Stomach (tissue), 4 donors: ENCODE measurements around the gene BCL2L12.

Experiments used
- CTCF ChIP-seq, 7 experiments: fragments of 450-650 bp in 4 of 7; fragments of 200-600 bp in 3 of 7; sonication (generic) in 3 of 7; IDR thresholded peaks; one replicate each; pipeline ENCODE4 v1.5.1; 2016 to 2019; ENCODE audit warnings: antibody characterized with exemption in 7 of 7, control low read depth in 2 of 7, mild to moderate bottlenecking in 1 of 7
- EP300 ChIP-seq: sonication (generic); formaldehyde crosslinking; IDR thresholded peaks from one replicate; pipeline ENCODE4 v1.6.1; 2017; ENCODE audit warnings: antibody characterized with exemption
- POLR2AphosphoS5 ChIP-seq, 3 donors: sonication (generic); formaldehyde crosslinking; IDR thresholded peaks; one replicate each; pipeline ENCODE4 v1.6.1; 2016; ENCODE audit warnings: antibody characterized with exemption in 3 of 3

DNA sequence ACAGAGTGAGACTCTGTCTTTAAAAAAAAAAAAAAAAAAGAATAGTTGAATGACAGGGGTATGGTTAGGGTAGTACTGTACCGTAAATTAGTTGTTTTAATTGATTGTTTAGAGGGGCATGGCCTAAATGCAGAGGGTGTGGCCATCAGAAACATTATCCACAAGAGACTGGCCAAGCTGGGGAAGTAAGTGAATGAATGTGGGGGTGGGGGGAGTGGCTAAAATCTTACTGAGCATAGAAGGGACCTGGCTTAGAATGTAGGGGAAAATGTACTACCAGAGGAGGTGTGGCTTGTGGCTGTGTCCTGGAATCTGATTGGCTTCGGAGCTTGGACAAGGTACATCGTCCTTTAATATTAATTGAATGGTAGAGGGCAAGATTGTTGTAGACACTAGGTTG, 3.8 kb downstream of the BCL2L12 start:
- TF ChIP-seq EP300 = no peak
- no peak for TF ChIP-seq POLR2AphosphoS5 (IDR thresholded peaks at IDR 0.05)
- TF ChIP-seq CTCF (IDR thresholded peaks at IDR 0.05) = no peak
